Stimulated activated CD4-positive, alpha-beta T cell treated with anti-CD3 and anti-CD28 coated beads, Interleukin-15, amount 100 ng/mL, for 24 hours (primary cell): Measurements from ENCODE around the gene IZUMO4.

ENCODE experiments used
- DNase-seq: peaks from one replicate; pipeline ENCODE4 v3.0.0-alpha.2; 2020

The IZUMO4 gene

DNA sequence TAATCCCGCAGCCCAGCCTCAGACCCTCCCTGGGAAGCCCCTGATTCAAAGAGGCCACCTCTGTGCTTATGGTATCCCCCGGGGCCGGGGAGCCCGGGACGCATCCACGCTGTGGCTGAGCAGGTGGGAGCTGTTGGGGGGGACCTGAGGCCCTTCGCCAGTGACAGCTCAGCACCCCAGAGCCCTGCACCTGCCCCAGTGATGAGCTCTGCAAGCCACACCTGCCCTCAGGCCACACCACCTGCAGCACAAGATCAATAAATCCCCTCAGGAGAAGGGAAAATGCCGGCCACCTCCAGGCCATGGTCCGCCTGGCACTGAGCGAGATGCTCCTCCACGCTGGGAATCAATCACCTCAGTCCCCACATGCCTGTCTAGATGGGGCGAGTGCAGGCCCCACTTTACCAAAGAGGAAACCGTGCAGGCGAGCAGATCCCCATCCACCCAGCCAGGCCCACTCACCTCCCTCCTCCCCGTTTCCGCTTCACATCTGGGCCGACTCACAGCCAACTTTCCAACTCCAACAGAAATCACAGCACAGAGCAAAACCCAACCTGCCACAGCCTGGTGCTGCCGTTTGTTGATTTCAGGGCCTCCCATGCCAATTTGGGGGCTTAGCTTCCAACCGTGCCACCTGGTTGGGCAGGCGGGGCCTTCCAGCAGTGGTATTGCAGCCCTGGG, 13.4 kb upstream of the IZUMO4 start:
- peak; percentile 79 for DNase-seq

GRCh38 chr19:2084993-2085720, 11.6 kb upstream of the IZUMO4 start:
- DNase-seq: peak; percentile 97

DNA sequence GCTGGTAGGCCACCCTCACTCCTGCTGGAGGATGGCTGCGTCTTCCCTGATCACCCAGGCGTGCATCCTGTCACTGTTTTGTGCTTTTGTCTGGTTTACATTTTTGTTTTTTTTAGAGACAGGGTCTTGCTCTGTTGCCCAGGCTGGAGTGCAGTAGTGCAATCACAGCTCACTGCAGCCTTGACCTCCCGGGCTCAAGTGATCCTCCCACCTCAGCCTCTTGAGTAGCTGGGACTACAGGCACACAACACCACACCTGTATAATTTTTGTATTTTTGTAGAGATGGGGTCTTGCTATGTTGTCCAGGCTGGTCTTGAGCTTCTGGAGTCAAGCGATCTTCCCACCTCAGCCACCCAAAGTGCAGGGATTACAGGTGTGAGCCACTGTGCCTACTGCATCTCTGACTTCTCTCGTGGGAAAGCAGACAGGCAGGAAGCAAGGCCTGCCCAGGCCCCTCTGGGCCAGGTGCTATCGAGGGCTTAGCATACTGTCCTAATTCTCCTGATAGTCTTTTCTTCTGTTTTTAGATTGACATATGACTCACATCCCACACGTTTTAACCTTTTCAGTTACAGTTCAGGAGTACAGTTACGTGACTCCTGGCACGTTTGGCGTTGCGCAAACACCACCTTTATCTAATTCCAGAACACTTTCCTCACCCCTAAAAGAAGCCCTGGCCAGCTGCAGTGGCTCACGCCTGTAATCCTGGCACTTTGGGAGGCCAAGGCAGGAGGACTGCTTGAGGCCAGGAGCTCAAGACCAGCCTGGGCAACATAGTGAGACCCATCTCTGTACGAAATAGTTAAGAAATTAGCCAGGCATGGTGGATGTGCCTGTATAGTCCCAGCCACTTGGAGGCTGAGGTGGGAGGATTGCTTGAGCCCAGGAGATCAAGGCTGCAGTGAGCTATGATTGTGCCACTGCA, 9.8 kb upstream of the IZUMO4 start:
- peak; percentile 81 for DNase-seq

- peak; percentile 35 for DNase-seq
Observed at GRCh38 chr19:2087621-2088100, 9.1 kb upstream of the IZUMO4 start.

DNA sequence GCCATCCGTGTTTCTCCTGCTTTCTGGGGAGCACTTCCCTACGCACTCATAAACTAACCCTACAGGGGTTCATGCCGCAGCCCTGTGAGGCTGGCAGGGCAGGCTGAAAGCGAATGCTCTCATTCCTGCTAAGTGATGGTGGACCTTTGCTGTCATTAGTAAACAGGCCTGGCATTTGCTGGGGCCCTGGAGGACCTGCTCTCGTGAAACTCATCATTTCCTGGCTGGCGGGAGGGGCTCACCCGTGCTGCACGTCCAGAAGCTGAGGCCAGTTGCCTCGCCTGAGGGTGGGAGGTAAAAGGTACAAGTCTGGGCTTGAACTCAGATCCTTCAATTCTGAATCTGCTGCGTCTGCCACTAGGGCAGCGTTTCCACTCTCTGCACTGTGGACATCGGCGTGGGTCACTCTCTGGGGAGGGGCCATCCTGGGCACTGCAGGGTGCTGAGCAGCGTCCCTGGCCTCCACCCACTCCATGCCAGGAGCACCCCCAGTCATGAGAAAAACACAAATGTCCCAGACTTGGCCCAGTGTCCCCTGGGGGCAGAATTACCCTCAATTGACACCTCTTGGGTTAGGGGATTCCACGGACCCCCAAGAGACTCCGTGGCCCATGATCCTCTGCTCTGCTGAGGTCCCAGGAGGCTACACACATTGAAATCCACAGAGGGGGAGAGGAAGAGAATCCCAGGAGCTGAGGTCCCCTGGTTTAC, 7.6 kb upstream of the IZUMO4 start:
- peak; percentile 30 for DNase-seq

- no peak for DNase-seq
Observed at GRCh38 chr19:2089727-2090053, 7.0 kb upstream of the IZUMO4 start.

DNA sequence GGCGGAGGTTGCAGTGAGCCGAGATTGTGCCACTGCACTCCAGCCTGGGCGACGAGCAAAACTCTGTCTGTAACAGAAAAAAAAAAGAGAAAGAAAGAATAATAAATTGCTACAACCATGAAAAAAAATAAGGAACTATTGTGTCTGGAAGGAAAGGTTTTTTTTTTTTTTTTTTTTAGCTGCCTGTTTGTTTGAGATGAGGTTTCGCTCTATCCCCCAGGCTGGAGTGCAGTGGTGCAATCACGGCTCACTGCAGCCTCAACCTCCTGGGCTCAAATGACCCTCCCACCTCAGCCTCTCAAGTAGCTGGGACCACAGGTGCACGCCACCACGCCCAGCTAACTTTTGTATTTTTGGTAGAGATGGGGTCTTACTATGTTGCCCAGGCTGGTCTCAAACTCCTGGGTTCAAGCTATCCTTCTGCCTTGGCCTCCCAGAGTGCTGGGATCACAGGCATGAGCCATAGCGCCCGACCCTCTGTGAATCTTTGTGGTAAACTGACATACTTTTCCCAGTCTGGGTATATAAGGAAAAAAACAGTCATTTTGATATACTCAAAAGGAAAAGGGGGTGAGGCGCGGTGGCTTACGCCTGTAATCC, 4.7 kb upstream of the IZUMO4 start:
- peak; percentile 31 for DNase-seq

- DNase-seq: peak; percentile 91
Observed at GRCh38 chr19:2096034-2096479, 658 bp upstream of the IZUMO4 start, which contains the start of gene MOB3A. MOB3A (minus strand) TSS chr19:2096326; CDS start chr19:2078560, 17,766 bp downstream.

GRCh38 chr19:2097203-2097885, 629 bp downstream of the IZUMO4 start:
- peak; percentile 71 for DNase-seq

DNA sequence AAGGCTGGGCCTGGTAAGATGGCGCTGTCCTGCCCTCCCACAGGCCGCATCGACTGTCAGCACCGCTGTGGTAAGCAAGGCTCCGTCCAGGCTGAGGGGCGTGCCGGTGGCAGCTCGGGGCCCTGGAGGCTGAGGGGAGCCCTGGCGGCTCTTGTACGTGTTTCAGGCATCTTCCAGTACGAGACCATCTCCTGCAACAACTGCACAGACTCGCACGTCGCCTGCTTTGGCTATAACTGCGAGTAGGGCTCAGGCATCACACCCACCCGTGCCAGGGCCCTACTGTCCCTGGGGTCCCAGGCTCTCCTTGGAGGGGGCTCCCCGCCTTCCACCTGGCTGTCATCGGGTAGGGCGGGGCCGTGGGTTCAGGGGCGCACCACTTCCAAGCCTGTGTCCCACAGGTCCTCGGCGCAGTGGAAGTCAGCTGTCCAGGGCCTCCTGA, 1.2 kb downstream of the IZUMO4 start:
- DNase-seq: no peak

DNA sequence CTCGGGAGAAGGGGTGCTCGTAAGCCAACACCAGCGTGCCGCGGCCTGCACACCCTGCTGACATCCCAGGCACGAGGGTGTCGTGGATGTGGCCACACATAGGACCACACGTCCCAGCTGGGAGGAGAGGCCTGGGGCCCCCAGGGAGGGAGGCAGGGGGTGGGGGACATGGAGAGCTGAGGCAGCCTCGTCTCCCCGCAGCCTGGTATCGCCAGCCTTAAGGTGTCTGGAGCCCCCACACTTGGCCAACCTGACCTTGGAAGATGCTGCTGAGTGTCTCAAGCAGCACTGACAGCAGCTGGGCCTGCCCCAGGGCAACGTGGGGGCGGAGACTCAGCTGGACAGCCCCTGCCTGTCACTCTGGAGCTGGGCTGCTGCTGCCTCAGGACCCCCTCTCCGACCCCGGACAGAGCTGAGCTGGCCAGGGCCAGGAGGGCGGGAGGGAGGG, 2.4 kb downstream of the IZUMO4 start:
- no peak for DNase-seq

GRCh38 chr19:2099937-2100718, 3.4 kb downstream of the IZUMO4 start:
- no peak for DNase-seq

- DNase-seq: no peak
Observed at GRCh38 chr19:2100719-2101061, 4.0 kb downstream of the IZUMO4 start.

GRCh38 chr19:2101417-2102335, 5.0 kb downstream of the IZUMO4 start:
- DNase-seq: no peak

- no peak for DNase-seq
Observed at GRCh38 chr19:2103045-2103707, 6.5 kb downstream of the IZUMO4 start.

DNA sequence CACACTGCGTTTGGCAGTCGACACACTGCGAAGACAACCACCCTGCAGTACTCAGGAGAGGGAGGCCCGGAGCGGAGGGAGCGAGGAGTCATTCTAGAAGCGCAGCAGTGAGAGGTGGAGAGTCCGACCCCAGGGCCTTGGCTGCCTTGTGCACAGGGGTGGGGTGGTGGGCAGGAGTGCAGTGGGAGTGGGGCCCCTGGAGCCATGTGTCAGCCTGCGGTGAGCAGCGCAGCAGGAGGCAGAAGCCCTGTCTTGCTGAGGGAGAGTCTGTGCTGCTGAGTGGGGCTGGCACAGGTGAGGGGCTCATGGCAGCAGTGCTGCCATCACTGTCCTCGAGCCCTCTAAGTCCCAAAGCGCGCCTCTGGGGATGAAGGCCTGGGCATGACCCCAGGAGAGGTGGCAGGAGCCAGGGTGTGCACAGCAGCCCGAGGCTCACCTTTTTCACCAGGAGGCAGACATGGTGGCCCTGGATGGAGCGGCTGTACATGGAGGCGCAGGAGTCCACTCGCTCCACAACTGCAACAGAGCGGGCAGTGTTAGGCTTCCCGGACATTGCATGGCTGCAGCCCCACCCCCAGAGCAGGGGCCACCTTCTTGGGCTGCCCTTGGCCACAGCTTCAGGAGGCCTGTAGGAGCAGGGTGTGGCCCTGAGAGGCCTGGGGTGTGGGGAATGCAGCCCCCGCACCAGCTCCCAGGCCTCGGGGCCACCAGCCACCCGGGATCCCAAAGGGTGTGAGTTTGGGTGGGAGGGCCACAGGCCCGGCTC, 11.7 kb downstream of the IZUMO4 start:
- no peak for DNase-seq

GRCh38 chr19:2109046-2109864, 12.5 kb downstream of the IZUMO4 start:
- no peak for DNase-seq
